Activated CD8-positive, alpha-beta T cell treated with anti-CD3 and anti-CD28 coated beads for 36 hours (primary cell): Measurements from ENCODE around the gene SLC41A1. TPM values are rescaled to one million over a fixed set of nuclear protein-coding genes. Genes with fewer than 3 reads are reported as not detected.
A peak's percentile ranks its signal among the peaks of the same experiment; 100 is the strongest.

Experiments
- ATAC-seq: fragments of 200-7000 bp; cut with Tn5 transposase; one replicate; pipeline ENCODE4 v1.10.0; 2021; ENCODE audit warnings: mild to moderate bottlenecking, moderate library complexity
- CTCF ChIA-PET: fragments of 350-600 bp; sonication (Branson Sonifier 250); formaldehyde crosslinking; loops from one replicate; lab custom pipeline; 2021; ENCODE audit warnings: antibody characterized with exemption; lab: Charles Lee
- POLR2A ChIA-PET: fragments of 350-600 bp; sonication (Branson Sonifier 250); formaldehyde crosslinking; loops from one replicate; lab custom pipeline; 2021; ENCODE audit warnings: antibody characterized with exemption; lab: Charles Lee
- DNase-seq: peaks from one replicate; pipeline ENCODE4 v3.0.0-alpha.2; 2020
- H3K27ac Mint-ChIP-seq: one replicate; pipeline ENCODE4 v1.8.0; 2021; ENCODE audit warnings: mild to moderate bottlenecking, mixed read lengths
- H3K27me3 Mint-ChIP-seq: one replicate; pipeline ENCODE4 v1.8.0; 2021; ENCODE audit warnings: mixed read lengths
- H3K36me3 Mint-ChIP-seq: one replicate; pipeline ENCODE4 v1.8.0; 2021; ENCODE audit warnings: low read depth, mixed read lengths
- H3K4me1 Mint-ChIP-seq: one replicate; pipeline ENCODE4 v1.8.0; 2021; ENCODE audit warnings: low read depth, mixed read lengths
- H3K4me3 Mint-ChIP-seq: one replicate; pipeline ENCODE4 v1.8.0; 2021; ENCODE audit warnings: mild to moderate bottlenecking, moderate library complexity, mixed read lengths
- H3K9me3 Mint-ChIP-seq: one replicate; pipeline ENCODE4 v1.8.0; 2021; ENCODE audit warnings: mixed read lengths
- CTCF ChIP-seq: fragments of 200-600 bp; IDR thresholded peaks from one replicate; pipeline ENCODE4 v1.8.0; 2022; ENCODE audit warnings: antibody characterized with exemption, mild to moderate bottlenecking
- intact Hi-C: fragments of 100-400 bp; cut with micrococcal nuclease; formaldehyde crosslinking; loops from one replicate; pipeline ENCODE4 v1.10.0; 2022
- total RNA-seq, 2 experiments: library from RNA; stranded (reverse); gene quantifications; one replicate each; pipeline ENCODE4 v1.2.3, GENCODE V29; 2021

The SLC41A1 gene
- total RNA-seq, 2 experiments from 2014 or later, result 33.6 to 35.3 TPM

GRCh38 chr1:205744403-205744802 lies 68.6 kb downstream of the SLC41A1 start:
- no peak for TF ChIP-seq CTCF
- H3K4me1 Mint-ChIP-seq, result peaks cover 57% of the 10 kb centered on the region

DNA sequence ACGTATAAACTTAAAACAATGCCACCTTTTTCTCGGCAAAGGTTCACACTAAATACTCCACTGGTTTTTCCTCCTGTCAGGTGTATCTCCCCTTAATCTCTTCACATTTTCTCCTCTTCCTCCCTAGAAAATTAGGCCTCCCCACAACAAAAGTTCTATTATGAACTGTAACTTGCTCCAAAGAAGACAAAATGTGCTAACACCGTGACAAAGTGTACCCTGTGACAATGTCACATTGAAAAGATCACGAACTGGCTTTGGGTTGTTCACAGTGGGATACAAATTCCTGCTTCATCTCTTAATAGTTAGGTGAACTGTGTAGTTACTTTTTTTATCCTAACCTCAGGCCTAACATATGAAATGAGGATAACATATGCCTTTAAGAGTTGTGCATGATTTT lies 69.0 kb downstream of the SLC41A1 start:
- intact Hi-C loops, result no loop called here
- H3K27ac Mint-ChIP-seq, result peak overlapping the region; percentile 41
- peaks cover 59% of the 10 kb centered on the region for H3K4me1 Mint-ChIP-seq
- H3K36me3 Mint-ChIP-seq, result peaks cover 47% of the 10 kb centered on the region
- no peak overlapping the region for H3K4me3 Mint-ChIP-seq
- POLR2A ChIA-PET, result interaction anchor here (1.3 kb wide), 1 partner anchor 28 kb away, joined by 3 read pairs; no protein-coding TSS in a partner anchor
- DNase-seq (no peak), ATAC-seq (no peak)
- H3K9me3 Mint-ChIP-seq, result no peaks in the 10 kb centered on the region
- H3K27me3 Mint-ChIP-seq, result no peaks in the 10 kb centered on the region
- no peak for TF ChIP-seq CTCF
- CTCF ChIA-PET, result interaction anchor here (1.3 to 3.7 kb wide), 3 partner anchors 12 to 33 kb away, joined by 4 to 12 read pairs (median 6); no protein-coding TSS in a partner anchor

More at GRCh38 chr1:205744403-205744802, 68.6 kb downstream of the SLC41A1 start:
- Mint-ChIP-seq H3K4me3 (no peak overlapping the region), H3K27ac (peak overlapping the region; percentile 41), H3K9me3 (no peaks in the 10 kb centered on the region), H3K36me3 (peaks cover 46% of the 10 kb centered on the region), H3K27me3 (no peaks in the 10 kb centered on the region)
- intact Hi-C loops, result no loop called here
- POLR2A ChIA-PET, result interaction anchor here (1.1 to 1.5 kb wide), 5 partner anchors 24 to 112 kb away, joined by 3 to 4 read pairs (median 3); no protein-coding TSS in a partner anchor
- CTCF ChIA-PET, result interaction anchor here (1.6 to 3.7 kb wide), 2 partner anchors 13 to 34 kb away, joined by 6 to 12 read pairs; no protein-coding TSS in a partner anchor
- DNase-seq (no peak), ATAC-seq (no peak)

DNA sequence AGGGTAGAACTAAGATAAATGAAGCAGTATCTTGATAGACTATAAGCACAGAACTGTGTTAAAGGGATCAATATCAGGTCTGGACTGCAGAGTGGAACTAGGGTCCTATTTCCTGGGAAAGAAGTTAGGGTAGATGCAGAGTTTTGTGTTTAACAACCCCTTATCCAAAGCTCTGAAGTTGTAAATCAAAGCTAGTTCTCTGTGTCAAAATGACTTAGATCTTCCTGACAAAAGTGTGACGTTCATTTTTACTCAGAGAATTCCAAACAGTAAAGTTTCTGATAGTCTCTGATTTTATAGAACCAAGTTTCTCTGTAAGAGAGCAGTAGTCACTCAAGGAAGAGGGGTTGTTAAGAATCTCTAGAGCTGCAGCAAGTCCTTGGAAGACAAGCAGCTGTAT lies 71.3 kb downstream of the SLC41A1 start:
- Mint-ChIP-seq H3K9me3 (no peaks in the 10 kb centered on the region), H3K27me3 (no peaks in the 10 kb centered on the region), H3K27ac (no peak overlapping the region), H3K4me1 (peaks cover 55% of the 10 kb centered on the region), H3K4me3 (no peak overlapping the region), H3K36me3 (peaks cover 35% of the 10 kb centered on the region)
- ChIA-PET POLR2A (interaction anchor here (0.6 to 1.5 kb wide), 3 partner anchors 9 to 1980 kb away, joined by 3 to 4 read pairs (median 3); partner anchors contain the start of gene SLC45A3), CTCF (interaction anchor here (0.9 to 3.7 kb wide), 4 partner anchors 18 to 83 kb away, joined by 3 to 12 read pairs (median 8); no protein-coding TSS in a partner anchor)
- intact Hi-C loops, result no loop called here
- ATAC-seq (no peak), DNase-seq (no peak)
- no peak for TF ChIP-seq CTCF

GRCh38 chr1:205739348-205740160 lies 73.4 kb downstream of the SLC41A1 start:
- ATAC-seq, result no peak
- no peak for TF ChIP-seq CTCF
- Mint-ChIP-seq H3K27me3 (no peaks in the 10 kb centered on the region), H3K9me3 (no peaks in the 10 kb centered on the region), H3K4me1 (peaks cover 53% of the 10 kb centered on the region), H3K27ac (no peak overlapping the region), H3K4me3 (no peak overlapping the region), H3K36me3 (peaks cover 38% of the 10 kb centered on the region)
- intact Hi-C loops, result no loop called here
- ChIA-PET POLR2A (interaction anchor here (0.6 to 3.6 kb wide), 5 partner anchors 8 to 116 kb away, joined by 3 to 18 read pairs (median 4); partner anchors contain the start of gene NUCKS1), CTCF (interaction anchor here (1.4 to 5.9 kb wide), 3 partner anchors 15 to 148 kb away, joined by 4 to 34 read pairs (median 12); no protein-coding TSS in a partner anchor)
- DNase-seq, result no peak

Other genes starting within 250 kb of the SLC41A1 start
- gene ELK4, start 181.2 kb downstream of the SLC41A1 start, total RNA-seq, result 10 to 100 TPM; 61.5 to 62.1 TPM
- gene SLC45A3, start 132.7 kb downstream of the SLC41A1 start, total RNA-seq, result under 1 TPM; 0.38 to 0.65 TPM
- 100 to 1,000 TPM; 145 to 177 TPM for gene NUCKS1, start 63.0 kb downstream of the SLC41A1 start, total RNA-seq
- gene RAB29, start 37.7 kb downstream of the SLC41A1 start, total RNA-seq, result 10 to 100 TPM; 20.1 to 22.5 TPM
- gene PM20D1, start 36.9 kb upstream of the SLC41A1 start, total RNA-seq, result under 1 TPM; 0.22 to 0.29 TPM
- gene SLC26A9, start 130.3 kb upstream of the SLC41A1 start, total RNA-seq, result not detected
- gene RAB7B, start 190.2 kb upstream of the SLC41A1 start, total RNA-seq, result not detected
- gene CTSE, start 210.7 kb upstream of the SLC41A1 start, total RNA-seq, result not detected
- gene RHEX, start 240.0 kb upstream of the SLC41A1 start, total RNA-seq, result not detected